ENCODE data around the gene EFEMP1.

EFEMP1 gene

GRCh38 chr2:55891671-55892094, 31.9 kb downstream of the EFEMP1 start:
- no peak for DNase-seq

GRCh38 chr2:55888936-55889335, 34.6 kb downstream of the EFEMP1 start:
- no peak for DNase-seq

GRCh38 chr2:55887901-55888624, 35.5 kb downstream of the EFEMP1 start:
- DNase-seq = no peak

GRCh38 chr2:55887351-55887750, 36.2 kb downstream of the EFEMP1 start:
- no peak for DNase-seq

GRCh38 chr2:55885944-55886281, 37.7 kb downstream of the EFEMP1 start:
- DNase-seq = no peak

DNA sequence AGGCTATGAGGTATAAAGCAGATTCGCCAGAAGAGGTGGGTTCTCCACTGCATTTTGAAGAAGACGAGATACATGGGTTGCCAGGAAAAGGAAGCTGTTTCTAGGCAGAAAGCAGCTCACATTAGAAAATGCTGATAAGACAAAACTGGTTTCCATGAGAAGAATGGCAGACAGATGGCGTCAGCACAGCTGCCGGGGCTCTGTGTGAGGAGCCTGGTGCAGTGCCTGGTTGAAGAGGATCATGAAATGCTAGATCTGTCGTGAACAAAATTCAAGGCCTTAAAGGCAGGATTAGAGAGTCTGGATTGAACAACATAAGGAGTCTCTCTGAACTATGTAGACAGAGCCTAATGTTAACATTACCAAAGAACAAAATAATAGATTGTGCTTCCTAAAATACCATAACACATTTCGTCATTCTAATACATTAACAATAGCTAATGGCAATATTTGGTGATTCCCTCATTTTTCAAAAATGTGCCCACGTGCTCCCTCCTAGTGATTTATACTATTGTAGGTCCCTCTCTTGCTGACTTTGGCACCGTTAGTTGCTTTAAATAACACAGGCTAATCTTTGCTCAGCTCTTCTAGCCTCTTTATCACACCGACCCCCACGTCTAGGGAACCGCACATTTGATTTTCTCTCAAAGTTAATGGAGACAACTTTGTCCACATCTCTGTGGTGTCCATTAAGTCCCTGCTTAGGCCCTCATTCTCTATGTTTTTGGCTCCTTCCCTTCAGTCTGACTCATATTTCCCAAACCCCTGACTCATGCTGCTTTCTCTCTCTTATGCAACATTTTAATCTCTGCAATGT, 38.2 kb downstream of the EFEMP1 start:
- DNase-seq = no peak

- DNase-seq = no peak
Observed at GRCh38 chr2:55883829-55884228, 39.8 kb downstream of the EFEMP1 start.

DNA sequence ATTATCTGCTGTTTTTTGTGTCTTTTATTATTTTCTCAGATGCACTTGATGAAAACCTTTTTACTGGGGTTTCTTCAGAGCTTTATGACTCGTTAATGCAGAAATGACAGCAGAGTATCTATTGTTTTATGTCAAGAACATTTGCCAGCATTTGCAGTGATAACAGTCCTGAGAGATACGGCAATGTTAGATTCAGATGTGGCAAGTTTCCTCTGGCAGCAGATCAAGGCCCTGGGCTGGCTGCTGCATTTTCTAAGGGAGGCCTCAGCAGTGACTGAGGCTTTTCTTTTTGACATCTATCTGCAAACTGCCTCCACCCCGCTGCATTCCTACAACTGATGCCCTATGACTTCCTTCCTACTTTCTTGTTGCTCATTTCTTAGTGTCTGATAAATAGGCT, 40.2 kb downstream of the EFEMP1 start:
- DNase-seq = no peak

GRCh38 chr2:55882954-55883353, 40.6 kb downstream of the EFEMP1 start:
- no peak for DNase-seq

DNA sequence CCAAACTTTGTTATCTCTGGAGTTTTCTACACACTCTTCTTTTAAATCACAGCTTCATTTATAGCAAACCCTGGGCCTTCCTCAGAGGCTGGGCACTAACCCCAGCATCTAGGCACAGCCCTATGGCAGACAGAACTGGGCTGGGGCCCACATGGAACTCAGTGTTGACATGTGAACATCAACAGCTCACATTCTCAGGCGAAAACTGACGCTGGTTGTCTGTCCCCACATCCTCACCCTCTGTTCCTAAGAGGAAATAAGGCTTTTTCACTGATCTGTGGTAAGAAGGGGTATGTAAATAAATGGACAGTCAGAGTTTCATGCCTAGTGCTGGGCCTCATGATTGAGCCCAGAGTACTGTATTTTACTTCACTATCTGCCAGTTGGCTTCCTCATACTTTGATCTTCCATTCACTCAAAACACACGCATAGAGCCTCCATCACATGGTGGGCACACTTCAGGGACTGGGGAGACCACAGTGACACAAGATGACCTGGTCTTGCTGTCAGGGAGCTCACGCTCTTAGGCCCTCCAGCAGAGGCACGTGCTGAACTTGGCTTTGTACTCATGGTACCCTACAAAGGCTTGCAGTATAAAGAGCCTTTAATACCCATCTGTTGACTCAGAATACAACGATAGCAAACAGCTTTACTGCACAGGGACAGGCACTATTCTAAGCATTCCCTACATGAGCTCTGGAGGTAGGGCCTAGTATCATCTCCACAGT, 43.0 kb downstream of the EFEMP1 start:
- no peak for DNase-seq

GRCh38 chr2:55879976-55880375, 43.6 kb downstream of the EFEMP1 start:
- DNase-seq = no peak

DNA sequence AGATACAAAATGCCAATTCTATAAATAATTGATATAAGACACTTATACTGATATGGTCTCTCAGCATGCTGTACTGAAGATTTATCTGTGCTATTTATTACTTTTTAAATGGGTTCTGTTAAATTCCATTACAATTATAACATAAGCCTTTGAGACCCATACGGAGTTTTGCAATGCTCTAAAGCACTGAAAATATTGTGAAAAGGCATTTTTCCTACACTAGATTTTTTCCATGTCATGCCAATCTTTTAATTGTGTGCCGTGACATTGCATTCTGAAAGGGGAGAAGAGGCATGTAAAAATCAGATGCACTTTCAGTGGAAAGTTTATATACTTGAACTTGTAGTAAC, 46.5 kb downstream of the EFEMP1 start:
- DNase-seq = no peak

- DNase-seq = no peak
Observed at GRCh38 chr2:55876429-55877086, 47.0 kb downstream of the EFEMP1 start.

DNA sequence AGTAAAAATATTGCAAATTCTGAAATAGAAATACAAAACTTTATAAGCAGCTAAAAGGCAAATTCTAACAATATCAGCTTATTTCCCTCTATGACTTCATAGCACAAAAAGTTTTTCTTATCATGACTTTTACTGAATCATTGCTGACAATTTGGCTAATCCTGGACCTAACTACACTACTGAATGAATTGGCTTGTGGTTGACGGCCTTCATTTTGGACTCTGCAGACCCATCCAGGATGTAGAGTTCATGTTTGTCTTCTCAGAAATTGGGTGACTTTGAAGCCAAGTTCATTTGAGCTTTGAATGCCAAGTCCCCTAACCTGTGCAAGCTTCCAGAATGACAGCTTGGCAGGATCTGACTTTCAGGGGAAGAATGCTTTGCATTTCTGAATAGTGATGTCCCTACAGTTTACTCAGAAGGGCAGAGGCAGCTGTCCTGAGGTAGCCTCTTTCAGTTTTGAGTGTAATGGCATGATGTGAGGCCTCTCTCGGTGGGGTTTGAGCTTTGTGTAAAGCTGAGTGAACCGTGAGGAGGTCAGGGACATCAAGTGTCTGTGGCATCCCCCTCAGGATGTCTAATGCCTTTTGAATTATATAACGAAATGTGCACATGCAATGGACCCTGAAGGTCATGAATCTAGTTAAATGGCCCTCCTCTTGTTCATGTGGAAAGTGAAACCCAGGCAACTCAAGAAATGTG, 48.0 kb downstream of the EFEMP1 start:
- no peak for DNase-seq

DNA sequence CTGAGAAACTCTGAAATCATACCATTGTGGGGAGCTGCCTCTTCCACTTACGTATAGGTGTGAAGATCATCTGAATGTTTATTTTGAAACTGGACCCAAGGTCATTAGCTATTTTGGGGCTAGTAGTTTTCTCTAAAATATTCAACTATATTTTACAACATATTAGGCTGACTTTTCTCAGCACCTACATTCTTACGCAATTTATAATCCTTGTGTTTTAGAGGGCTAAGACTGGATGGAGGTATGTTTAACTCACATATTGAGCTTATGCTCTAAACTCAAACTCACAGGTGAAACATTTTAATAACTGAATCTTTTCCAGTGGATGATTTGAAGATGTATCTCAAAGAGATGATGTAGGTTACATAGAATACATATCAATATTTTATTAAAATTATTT, 49.2 kb downstream of the EFEMP1 start:
- no peak for DNase-seq

- DNase-seq = no peak
Observed at GRCh38 chr2:55871637-55872036, 51.9 kb downstream of the EFEMP1 start.

GRCh38 chr2:55869637-55870325, 53.8 kb downstream of the EFEMP1 start:
- no peak for DNase-seq

DNA sequence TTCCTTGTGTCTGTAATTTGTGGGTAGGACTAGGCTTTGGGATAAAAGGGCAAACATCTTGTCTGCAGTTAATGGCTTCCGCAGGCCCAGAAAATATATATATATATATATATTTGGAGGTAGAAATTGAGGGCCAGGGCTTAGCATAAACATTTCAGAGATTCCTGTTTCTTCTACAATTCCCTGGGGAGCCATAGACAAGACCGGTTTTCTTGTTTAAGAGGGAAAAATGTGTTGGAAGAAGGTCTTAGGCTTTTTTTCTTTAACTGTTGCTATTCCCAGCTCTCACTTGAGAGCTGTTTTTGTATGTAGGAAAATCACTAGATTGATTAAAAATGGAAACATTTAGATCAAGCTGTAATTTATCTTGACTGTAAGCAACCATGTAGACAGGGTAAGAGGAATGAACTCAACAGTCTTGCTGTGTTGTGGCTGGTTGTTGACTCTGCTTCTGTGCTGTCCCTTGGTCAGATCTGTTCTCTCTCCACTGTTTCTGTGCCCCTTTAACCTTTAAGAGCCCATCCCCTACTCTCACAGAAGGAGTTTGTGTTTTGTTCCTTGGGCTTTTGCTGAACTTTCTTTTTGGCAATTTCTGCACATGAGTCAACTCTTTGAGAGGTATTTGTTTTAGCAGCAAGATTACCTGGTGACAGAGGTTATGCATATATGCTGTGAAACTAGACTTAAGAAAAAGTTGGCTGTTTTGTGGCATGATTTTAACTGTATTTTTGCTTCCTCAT, 58.3 kb downstream of the EFEMP1 start:
- no peak for DNase-seq

DNA sequence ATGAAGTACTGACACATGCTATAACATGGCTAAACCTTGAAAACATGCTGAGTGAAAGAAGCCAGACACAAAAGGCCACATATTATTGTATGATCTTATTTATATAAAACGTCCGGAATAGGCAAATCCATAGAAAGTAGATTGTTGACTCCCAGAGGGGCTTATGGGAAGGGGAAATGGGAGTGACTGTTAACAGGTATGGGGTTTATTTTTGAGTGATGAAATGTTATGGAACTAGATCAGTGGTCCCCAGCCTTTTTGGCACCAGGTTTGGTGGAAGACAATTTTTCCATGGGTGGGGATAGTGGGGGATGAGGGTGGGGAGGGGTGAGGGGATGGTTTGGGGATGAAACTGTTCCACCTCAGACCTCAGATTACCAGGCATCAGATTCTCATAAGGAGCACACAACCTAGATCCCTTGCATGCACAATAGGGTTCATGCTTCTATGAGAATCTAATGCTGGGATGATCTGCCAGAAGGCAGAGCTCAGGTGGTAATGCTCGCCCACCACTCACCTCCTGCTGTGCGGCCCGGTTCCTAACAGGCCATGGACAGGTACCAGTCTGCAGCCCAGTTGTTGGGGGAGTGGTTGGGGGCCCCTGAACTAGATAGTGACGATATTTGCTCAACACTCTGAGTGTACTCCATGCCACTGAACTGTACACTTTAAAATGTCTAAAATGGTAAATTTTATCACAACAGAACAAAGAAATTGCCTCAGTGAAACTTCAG, 59.1 kb downstream of the EFEMP1 start:
- DNase-seq = no peak

DNA sequence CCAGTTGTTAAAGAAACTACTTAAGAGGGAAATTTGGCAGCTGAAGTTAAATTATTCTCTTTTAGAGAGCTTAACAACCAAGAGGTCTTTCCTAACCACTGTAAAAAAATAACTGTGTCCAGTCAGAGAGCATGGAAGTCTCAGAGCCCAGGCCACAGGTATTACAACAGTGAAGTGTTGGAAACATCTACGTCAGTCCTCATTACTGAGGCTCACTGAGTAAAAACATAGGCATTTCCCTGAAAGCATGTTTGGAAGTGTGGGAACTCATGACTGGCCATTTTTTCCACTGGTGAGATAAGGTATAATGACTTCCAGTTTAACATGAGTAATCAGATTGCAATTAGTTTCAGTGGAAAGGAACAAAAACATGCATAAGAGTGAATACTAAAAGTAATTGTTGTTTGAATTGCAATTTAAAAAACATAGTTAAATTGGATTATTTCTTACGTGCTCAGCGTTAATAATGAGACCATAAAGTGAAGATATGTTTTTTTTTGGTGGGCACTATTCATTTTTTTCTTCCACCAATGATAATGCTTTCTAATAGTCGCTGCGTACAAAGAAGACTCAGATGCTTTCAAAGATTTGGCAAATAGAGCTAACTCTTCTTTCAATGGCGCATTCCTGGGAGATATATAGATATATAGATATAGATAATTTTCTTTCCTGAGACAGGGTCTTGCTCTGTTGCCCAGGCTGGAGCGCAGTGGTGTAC, 60.8 kb downstream of the EFEMP1 start:
- no peak for DNase-seq

Measured in stimulated activated CD4-positive, alpha-beta T cell treated with anti-CD3 and anti-CD28 coated beads, Interleukin-4, amount 100 ng/mL, for 4 hours (primary cell).